Left colon (tissue), 2 donors: Measurements from ENCODE around the gene NDRG3. TPM values are rescaled to one million over a fixed set of nuclear protein-coding genes. Genes with fewer than 3 reads are reported as not detected.

Experiments used
- ATAC-seq: fragments of 200-7000 bp; cut with Tn5 transposase; one replicate; pipeline ENCODE4 v1.9.1; 2020; ENCODE audit warnings: mild to moderate bottlenecking, moderate library complexity
- DNase-seq, 2 donors: peaks; one replicate each; pipeline ENCODE4 v3.0.0-alpha.2; 2020
- intact Hi-C, 2 donors: fragments of 100-400 bp; cut with DNase I in 1 of 2; cut with micrococcal nuclease in 1 of 2; formaldehyde crosslinking; loops; one replicate each; pipeline versions ENCODE4 v1.11.2 to v1.14.0; 2022; cut with DNase I, micrococcal nuclease
- total RNA-seq, 2 donors: library from RNA; stranded (reverse); fragmentation: NEBNext Ultra II Directional; extraction: Animal tissue kit (Norgen Biotek cat#: 25700); gene quantifications; one replicate each; pipeline ENCODE4 v1.2.1, GENCODE V29; 2021
- donor health status: DM: no; HTN: no; CAD: no.
- donor health status: DM: yes; HTN: yes; CAD: no.

The NDRG3 gene
- total RNA-seq, 2 donors from 2014 or later, result 29.1 to 32.7 TPM

GRCh38 chr20:36770680-36771079 lies 24.8 kb upstream of the NDRG3 start:
- no peak for ATAC-seq
- DNase-seq, result no peak
- intact Hi-C loops, result no loop called here

GRCh38 chr20:36768768-36769430 lies 23.0 kb upstream of the NDRG3 start:
- no peak for ATAC-seq
- DNase-seq, result no peak
- intact Hi-C loops, result no loop called here

DNA sequence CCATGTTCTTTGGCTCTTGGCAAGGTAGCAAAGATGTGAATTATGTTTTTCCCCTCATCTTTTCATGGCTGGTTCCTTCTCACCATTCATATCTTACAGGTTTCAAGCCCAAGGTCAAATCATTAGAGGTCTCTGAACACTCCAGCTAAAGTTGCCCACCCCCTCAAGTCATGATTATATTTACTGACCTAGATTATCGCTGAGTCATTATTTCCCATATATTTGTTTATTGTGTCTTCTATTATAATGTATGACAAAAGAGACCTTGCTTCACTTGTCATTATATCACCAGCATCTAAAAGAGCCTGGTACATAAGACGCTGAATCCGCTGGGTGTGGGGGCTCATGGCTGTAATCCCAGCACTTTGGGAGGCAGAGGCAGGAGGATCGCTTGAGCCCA lies 15.2 kb upstream of the NDRG3 start:
- no peak for DNase-seq
- intact Hi-C loops, result no loop called here
- no peak for ATAC-seq

DNA sequence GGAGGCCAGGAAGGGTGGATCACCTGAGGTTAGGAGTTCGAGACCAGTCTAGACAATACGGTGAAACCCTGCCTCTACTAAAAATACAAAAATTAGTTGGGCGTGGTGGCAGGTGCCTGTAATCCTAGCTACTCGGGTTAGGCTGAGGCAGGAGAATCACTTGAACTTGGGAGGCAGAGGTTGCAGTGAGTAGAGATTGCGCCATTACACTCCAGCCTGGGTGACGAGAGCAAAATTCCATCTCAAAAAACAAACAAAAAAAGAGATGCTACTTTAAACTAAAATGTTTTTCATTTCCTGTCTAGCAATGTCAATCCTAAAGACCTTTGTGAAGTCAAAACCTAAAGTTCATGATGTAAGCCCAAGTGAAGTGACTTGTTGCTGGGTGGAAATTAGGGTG lies 14.8 kb upstream of the NDRG3 start:
- intact Hi-C loops, result no loop called here
- ATAC-seq (no peak), DNase-seq (no peak)

- no peak for ATAC-seq
- intact Hi-C loops, result no loop called here
- no peak for DNase-seq
Observed at GRCh38 chr20:36758276-36758675, 12.4 kb upstream of the NDRG3 start.

DNA sequence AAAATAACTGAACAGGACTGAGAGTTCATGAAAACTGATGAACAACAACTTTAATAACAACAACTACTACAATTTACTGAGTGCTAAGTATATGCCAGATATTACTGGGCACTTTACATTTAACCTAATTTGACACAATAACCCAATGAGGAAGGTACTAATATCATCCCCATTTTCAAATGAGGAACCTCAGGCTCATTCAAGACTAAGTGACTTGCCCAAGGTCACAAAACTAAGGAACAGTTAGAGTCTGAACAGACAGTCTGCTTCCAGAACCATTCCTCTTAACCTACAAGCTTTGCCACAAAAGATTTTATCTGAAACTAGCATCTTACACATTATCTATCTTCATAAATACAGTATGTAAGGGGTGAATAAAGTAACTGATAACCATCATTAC lies 10.6 kb upstream of the NDRG3 start:
- ATAC-seq (no peak), DNase-seq (no peak)
- intact Hi-C loops, result no loop called here

- no peak for DNase-seq
- ATAC-seq, result peak; percentile 95
- intact Hi-C loops, result no loop called here
Observed at GRCh38 chr20:36754656-36755222, 8.8 kb upstream of the NDRG3 start.

DNA sequence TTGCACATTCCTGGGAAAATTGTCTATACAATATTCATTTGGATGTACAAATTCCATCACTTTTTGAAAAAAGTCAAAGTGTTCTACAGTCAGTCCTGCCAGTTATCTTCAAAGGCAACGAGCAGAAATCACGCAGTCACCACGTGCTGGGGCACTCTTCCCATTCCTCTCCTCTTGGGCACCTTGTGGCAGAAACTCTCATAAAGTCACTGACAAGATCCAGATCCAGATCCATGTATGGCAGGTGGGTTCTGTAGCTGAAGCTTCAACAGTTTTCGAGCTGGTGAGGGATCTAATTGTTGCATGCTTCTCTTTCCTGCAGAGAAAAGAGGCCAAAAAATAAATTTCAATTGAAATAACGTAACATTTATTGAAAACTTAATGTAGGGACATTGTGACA lies 6.7 kb upstream of the NDRG3 start:
- intact Hi-C loops, result no loop called here
- ATAC-seq (no peak), DNase-seq (peak in 1 of 2 donors; percentile 50)

DNA sequence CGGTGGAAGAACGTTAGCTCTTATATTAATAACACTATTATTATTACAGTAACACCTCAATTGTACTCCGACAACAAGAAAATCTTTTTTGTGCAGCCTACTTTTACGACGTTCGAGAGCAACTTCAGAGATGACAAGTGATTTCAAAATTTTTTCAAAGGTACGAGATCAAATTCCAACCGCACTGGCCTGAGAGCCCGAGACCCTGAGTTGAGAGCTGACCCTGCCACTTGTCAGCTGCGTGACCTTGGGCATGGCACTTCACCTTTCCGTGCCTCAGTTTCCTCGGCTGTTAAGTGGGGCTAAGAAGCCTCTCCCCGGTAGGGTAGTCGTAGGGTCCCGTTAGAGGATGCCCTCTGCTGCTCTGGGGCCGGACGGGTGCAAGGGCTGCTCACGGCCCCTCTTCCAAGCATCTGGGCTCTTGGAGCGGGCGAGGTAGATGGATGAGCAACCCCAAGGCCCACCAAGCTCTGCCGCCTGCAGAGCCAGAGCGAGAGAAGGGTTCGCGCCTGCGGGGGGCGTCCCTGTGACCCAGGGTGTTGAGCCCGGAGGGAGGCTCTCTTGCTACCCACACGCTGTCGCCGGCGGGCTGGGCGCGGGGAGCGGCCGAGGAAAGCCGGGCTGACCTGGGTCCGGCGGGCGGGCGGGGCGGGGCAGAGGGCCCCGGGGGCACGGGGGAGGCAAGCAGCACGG lies 510 bp downstream of the NDRG3 start:
- intact Hi-C loops, result no loop called here
- peak; percentile 55 for ATAC-seq
- DNase-seq, result peak; percentile 29 to 61

GRCh38 chr20:36744764-36745191 lies 1.1 kb downstream of the NDRG3 start:
- DNase-seq (no peak), ATAC-seq (peak; percentile 15)
- intact Hi-C loops, result no loop called here

GRCh38 chr20:36744243-36744642 lies 1.6 kb downstream of the NDRG3 start:
- intact Hi-C loops, result no loop called here
- DNase-seq (no peak), ATAC-seq (no peak)

DNA sequence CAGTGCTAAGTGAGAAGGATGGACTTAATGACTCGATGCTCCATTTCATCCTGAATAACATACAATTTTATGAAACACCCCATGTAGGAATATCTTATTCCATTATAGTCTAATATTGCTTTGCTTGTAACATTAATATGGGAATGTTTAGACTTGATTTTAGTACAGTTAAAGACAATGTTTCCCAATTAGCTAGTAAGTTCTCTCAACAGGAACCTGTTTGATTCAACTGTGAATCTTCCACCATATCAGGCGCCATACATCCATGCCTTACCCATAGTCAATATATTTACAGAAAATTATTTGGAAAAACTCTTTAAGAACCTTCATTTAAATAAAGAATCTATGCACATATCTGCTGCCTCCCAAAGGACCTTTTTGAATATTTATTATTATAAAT lies 3.3 kb downstream of the NDRG3 start:
- intact Hi-C loops, result no loop called here
- ATAC-seq, result no peak
- no peak for DNase-seq

DNA sequence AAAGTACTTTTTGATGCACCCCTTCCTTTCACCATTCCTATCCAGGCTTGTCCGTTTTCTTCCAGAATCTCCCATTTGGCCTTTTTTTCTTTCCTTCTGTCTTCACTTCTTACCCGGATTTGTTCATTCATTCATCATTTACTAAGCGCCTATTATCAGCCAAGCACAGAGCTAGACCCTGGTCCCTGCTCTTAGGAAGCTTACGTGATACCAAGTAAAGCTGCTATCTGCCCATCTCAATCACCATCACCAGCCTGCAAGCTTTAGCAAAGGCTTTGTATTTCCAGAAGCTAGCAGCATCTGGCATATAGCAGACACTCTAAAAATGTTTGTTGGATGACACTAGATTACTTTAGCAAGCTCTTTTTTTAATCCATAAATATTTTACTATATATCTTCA lies 4.8 kb downstream of the NDRG3 start:
- ATAC-seq, result no peak
- intact Hi-C loops, result no loop called here

DNA sequence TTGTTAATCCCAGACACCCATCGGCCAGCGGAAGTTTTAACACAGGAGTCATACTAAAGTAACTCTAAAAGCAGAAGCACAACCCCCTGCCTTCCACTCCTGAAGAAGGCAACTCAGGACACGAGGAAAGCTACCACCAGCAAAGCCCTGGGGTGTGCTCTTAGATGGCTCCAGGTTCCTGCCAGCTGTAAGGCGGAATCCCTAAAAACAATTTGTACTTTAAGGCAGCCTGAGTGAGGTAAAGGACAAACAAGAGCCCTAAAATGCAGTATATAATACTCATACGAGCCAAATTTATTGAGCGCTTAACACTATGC lies 8.7 kb downstream of the NDRG3 start:
- ATAC-seq (no peak), DNase-seq (no peak)
- intact Hi-C loops, result no loop called here

More for the DNA sequence above, 4.8 kb downstream of the NDRG3 start:
- DNase-seq, result no peak

DNA sequence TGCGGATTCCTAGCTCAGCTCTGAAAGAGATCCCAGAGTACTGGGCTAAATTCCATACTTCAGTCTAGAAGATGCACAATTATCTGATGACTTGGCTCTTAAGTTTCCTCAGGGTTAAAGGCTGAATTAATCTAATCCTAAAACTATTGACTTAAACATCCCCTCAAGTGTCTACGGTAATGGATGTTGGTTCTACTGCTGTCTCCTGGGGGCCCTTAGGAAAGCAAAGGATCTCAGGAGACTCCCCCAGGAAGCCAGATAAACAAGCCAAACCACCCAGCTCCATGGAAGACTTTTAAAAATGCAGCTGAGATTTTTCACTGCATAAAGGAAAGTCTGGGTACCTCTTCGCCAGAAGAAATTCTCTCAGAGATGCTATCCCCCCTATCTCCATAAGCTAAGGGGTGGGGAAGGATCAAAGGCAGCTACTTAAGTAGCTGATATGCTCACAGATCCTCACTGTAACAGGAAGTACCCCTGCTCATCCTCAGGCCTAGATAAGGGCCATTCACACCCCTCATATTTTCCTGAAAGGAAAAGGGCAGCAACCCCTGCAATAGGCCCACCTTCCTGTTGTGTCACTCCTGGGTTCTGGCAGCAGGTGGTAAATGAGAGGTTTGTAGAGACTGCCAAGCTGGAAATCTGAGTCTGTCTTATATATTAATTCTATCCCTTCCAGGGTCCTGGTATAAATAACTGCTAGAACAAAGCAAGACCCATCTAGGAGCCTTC lies 9.3 kb downstream of the NDRG3 start:
- DNase-seq (no peak), ATAC-seq (no peak)
- intact Hi-C loops, result no loop called here

DNA sequence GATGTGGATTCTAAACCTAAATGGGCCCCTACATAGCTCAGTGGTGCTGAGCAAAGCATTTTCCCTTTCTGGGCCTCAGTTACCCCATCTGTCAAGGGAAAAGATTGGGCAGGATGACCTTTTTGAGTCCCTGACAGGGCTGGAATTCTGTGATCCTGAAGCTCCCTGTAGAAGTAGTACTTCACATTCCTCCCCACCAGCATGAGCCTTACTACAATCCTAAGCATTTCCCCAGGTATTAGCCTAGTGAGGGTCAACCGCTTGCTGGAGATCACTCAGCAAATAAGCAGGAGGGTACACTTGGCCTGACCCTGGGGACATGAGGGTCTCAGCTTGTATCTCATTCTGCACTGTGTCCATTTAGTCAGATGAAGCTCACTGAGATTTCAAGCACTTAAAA lies 13.4 kb downstream of the NDRG3 start:
- DNase-seq (no peak), ATAC-seq (no peak)
- intact Hi-C loops, result no loop called here

GRCh38 chr20:36728986-36729385 lies 16.9 kb downstream of the NDRG3 start:
- no peak for DNase-seq
- no peak for ATAC-seq
- intact Hi-C loops, result no loop called here

DNA sequence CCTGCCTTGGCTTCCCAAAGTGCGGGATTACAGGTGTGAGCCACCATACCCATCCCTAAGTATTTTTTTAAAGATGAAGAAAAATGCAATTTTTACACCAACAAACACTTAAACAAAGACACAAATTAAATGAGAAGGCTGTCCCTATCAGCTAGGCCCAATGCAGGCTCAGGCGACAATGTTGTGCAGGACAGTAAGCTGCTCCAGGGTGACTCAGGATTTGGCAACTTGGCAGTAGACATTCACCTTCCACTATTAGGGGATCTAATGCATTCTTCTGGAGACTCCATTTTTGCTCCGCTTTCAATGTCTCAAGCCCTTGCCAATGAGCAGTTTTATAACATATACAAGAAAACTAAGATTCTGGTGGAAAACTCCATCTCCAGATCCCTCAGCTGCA lies 19.7 kb downstream of the NDRG3 start:
- DNase-seq (no peak), ATAC-seq (no peak)
- intact Hi-C loops, result no loop called here

GRCh38 chr20:36720510-36720909 lies 25.4 kb downstream of the NDRG3 start:
- ATAC-seq, result no peak
- no peak for DNase-seq
- intact Hi-C loops, result no loop called here

GRCh38 chr20:36717657-36718056 lies 28.2 kb downstream of the NDRG3 start:
- DNase-seq, result no peak
- intact Hi-C loops, result no loop called here
- ATAC-seq, result peak; percentile 31
